IPS DF 4.7 (cell line): ENCODE measurements around the gene PTTG1IP.
"Not testable (repeated sequence)": the region's sequence is repeated elsewhere in the genome, so short reads cannot be mapped to it uniquely, and the experiment has no call there.

ENCODE experiments used
- DNase-seq: peaks from one replicate; pipeline ENCODE4 v3.0.0-alpha.2; 2013; ENCODE audit warnings: low spot score; ENCODE audit errors: extremely low read depth

PTTG1IP gene

DNA sequence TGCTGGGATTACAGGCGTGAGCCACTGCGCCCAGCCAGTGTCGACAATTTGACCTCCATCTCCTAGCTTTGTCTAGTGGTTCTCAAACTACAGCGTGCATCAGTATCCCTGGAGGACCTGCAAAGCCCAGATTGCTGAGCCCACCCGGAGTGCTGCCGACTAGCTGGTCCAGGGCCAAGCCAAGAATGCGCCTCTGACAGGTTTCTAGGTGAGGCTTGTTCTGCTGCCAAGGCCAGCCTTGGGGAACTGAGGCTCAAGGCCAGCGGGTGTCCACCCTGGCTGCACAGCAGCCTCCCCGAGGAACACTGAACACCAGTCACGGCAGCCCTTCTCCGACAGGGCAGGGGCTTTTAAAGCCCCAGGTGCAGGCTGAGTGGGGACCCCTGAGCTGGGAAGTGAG is 9.8 kb upstream of the PTTG1IP start:
- no peak for DNase-seq

DNA sequence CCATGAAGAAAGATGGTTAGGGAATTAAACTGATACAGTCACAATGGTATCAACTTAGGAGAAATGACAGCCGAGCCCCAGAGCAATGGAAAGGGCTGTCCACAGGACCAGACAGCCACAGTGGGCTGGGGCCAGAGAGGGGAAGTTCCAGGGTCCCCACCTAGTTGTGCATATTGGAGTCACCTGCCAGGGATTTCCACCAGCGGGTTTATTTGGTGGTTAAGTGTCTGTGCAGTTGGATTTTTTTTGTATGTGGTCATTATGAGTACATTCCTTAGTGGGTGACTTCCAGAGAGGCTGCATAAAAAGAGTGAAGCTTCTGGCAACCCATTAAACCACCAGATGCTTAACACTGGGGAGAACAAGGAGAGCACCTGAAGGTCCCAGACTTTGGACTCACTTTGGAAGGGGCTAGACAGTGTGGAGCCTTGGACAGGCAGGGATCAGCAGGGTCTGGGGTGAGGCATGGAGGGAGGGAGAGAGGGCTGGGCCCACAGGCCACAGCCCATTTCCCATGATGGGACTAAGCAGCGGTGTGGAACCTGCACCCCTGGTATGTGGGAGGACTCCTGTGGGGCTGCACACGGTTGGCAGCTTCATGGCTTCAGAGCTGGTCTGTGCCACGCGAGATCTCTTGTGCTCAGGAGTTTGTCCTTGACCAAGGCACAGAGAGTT is 7.8 kb upstream of the PTTG1IP start:
- no peak for DNase-seq

DNA sequence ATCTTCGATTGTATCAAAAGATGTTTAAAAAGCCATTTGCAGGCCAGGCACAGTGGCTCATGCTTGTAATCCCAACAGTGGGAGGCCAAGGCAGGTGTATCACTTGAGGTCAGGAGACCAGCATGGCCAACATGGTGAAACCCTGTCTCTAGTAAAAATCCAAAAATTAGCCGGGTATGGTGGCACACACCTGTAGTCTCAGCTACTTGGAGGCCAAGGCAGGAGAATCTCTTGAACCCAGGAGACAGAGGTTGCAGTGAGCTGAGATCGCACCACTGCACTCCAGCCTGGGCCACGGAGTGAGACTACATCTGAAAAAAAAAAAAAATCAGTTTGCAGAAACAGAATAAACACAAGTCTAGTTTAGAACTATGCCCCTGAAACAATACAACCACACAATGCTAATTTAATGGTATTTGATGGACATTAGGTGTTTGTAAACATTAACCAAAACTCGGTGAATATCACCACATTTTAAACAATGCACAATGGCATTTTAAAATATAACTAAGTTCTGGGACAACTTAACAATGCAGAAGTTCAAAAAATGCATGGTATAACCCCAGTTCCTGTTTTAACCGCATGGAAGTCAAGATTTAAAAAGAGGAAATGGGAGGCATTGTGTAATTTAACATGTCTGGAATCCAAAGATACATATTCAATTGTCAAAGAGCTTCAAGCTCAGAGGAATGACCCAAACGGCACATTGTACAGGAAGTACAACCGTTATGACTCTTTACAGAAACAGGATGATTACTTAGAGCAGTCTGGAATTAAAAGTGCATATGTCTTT is 7.1 kb upstream of the PTTG1IP start:
- no peak for DNase-seq

DNA sequence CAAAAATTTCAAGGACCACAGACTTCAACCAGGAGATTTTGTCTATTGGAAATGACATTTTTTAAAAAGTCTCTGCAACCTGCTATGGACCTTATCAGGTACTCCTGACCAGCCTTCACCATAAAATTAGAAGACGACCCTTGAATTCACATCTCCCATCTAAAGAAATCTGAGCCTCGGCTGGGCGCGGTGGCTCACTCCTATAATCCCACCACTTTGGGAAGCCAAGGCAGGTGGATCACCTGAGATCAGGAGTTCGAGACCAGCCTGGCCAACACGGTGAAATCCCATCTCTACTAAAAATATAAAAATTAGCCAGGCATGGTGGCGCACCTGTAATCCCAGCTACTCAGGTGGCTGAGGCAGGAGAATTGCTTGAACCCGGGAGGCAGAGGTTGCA is 5.7 kb upstream of the PTTG1IP start:
- not testable (repeated sequence) for DNase-seq

DNA sequence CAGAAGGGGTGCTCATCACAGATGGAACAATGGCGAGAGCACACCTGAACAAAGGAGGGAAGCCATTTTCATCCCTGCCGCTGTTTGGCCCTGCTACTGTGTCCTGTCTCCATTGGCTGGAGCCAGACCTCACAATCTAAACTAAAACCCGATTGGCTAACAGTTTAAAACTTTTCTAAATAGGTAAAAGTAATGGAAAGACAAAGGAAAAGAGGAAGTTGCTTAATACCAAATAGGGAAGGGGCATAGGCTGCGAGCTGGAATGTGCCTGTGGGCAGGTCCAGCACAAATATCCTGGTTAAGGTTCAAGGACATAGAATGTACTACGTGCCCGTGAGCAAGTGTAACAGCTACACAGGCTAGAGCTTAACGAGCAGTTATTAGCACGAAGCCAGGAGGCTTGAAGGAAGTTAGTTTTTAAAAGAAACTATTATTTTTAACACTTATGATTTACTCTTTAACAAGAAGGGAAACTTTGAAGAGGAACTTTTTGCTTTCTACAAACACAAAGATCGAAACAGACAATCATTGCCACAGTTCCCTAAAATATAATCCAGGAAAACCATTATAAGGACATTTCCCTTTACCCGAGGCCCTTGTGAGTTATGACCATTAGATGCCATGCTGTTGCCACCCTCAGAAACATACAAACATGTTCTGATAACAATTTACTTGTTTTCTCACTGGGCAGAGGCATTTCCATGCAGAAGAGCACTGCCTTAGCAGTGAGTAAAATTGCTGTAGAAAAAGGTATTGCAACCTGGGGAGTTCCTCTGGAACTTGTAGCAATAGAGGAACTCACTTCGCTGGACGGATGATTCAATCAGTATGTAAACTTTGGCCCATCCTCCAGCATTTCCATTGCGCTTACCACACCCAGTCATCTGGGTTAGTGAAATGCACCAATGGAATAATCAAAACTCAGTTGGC is 4.8 kb upstream of the PTTG1IP start:
- DNase-seq = no peak

DNA sequence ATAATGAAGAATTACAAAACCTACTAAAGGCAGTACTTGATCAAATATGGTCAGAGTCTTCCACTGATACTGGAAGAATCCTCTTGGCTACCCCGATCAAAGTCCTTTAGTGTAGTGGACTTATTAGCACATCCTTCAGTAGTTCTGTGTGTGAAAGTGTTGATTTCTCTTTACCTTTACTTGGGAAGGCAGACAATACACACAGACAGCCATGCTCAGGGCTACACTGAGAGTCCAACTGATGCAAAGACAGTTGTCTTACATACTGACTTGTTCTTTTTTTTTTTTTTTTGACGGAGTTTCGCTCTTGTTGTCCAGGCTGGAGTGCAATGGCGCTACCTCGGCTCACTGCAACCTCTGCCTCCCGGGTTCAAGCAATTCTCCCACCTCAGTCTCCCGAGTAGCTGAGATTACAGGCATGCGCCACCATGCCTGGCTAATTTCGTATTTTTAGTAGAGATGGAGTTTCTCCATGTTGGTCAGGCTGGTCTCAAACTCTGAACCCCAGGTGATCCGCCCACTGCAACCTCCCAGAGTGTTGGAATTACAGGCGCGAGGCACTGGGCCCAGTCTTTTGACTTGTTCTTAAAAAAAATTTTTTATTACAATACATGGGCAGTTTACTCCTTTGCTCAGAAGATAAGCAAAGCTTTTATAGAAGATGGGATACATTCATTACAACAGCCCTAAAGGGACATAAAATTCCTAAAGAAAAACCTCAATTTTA is 3.5 kb upstream of the PTTG1IP start:
- DNase-seq = no peak

DNA sequence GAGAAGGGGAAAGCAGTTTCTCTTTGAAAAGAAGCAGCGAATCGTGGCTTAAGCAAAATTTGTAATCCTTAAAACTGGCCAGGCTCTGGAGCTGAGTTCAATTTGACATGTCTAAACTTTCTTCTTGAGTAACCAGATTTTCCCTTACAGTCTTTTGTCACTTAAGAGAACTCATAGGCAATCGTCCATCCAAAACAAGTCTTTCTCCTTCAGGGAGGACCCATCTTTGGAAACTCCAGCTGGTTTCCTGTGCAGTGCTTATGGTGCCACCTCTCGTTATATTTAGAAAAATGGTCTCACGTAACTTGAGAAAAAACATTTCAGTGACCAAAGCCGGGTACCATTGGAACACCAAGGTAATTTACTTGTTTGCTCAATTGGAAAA is 1.8 kb upstream of the PTTG1IP start:
- no peak for DNase-seq

DNA sequence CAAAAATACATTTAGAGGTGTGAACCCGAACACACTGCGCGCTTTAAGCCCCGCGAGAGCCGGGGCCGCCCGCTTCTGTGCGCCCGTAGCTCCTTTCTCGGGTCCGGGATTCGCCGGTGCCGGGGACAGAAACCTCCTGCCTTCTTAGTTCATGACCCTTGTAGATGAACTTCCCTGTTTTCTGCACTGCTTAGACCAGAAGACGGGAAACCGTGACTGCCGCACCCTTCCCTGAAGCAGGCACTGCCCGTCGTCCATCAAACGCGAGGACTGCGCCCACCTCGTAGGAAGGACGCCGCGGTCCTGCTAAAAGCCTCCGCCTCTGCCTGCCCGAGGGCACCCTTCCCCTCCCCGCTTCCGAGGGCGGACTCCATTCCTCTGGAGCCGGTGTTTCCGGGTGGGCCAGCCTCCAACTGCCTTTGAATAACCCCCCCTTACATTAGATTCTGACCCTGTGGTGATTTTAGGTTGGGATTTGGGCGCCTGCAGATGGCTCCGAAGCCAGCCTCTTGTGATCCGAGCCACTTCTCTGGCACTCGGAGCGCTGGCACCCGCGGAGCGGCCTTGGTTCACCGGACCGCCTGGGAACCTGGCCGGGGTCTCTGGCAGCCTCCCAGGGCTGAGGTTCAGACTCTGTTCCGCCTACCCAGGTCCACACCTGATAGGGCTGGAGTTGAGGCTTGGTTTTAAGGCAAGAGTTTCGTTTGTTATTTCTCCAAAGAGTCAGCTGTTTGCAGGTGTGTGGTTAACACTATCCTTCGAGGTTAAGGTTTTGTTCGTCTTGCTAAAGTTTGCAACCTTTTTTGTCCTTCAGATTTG is 1.2 kb upstream of the PTTG1IP start:
- DNase-seq = no peak

DNA sequence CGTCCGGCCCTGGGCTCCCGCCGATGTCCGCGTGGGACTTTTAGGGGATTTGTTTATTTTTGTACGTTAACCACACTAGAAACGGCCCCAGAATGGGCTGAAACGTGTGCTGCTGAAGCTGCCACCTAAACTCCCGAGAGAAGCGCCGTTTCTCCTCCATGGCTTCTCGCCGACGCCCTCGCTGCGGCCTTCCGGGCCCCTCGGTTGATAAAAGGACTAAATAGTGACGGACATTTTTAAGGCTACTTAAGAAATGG is 678 bp upstream of the PTTG1IP start:
- DNase-seq = no peak

DNA sequence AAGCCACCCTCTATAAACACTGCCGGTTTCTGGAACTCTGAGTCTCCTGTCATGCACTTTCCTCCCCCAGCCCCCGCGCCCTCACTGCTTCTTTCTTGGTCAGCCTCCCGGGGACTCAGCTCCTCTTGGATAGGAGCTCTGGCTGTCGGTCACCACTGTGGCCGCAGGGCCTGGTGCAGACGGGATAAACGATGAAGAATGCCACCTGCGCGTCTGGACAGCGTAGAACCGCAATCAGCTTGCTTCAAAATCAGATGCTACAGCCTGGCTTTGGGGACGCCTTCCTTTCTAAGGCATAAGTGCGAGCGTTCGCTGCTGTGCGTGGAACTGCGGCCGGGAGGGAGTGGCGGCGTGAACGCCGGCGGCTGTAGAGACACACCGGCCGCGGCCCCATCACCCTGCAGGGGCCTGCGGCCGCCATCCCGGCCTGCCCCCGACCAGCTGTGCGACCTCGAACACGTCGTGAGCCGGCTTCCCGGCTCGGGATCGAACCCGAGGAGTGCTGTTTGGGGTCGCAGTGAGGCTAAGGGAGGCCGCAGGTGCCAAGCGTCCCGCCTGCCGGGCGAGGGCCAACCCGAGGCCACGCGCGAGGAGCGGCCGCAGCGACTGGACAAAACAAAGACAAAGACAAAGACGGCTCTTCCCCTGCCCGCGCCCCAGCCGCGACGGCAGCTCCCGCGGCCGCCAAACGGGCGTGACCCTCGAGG is 688 bp downstream of the PTTG1IP start:
- no peak for DNase-seq

DNA sequence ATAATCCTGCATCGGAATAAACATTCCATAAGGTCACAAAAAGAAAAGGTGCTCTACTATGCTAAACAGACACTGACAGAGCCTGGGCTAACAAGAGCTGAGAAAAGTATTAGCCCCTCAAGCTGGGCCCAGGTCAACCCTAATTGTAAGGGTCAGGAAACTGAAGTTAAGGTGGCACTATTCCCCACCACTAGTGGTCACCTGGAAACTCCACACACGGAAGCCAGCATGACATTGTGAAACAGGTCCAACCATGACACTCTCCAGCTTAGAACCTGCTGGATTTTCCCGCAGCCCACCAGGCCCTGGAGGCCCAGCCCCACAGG is 1.2 kb downstream of the PTTG1IP start:
- no peak for DNase-seq

DNA sequence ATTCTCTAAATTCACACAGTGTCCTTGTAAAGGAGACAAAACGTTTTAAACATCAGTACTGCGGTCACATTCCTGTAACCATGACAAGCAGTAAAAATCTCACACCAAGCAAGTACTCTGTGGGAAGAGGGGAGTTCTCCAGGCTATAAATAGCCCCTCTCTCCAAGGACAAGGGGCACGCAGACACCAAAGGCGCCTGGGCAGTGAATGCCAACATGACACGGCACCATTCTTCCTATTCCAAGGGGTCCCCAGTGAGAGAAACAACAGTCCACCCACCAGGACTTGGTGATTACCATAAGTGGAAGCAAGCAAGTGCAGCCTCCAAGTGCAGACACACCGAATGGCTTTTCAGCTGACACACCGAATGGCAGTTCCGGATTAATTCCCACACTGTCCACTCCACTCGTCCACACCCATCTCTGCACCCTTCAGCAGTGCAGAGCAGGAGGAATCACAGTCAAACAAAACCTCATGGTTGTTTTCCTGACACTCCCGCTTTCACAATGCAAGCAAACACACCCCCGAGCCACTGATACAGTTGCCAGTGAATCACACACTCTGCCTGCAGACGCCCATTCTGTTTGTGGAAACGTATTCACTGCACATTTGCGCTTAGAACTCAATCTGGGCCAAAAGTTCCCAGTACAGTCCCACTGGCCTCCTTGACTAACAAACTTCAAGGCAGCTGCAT is 1.8 kb downstream of the PTTG1IP start:
- DNase-seq = no peak

DNA sequence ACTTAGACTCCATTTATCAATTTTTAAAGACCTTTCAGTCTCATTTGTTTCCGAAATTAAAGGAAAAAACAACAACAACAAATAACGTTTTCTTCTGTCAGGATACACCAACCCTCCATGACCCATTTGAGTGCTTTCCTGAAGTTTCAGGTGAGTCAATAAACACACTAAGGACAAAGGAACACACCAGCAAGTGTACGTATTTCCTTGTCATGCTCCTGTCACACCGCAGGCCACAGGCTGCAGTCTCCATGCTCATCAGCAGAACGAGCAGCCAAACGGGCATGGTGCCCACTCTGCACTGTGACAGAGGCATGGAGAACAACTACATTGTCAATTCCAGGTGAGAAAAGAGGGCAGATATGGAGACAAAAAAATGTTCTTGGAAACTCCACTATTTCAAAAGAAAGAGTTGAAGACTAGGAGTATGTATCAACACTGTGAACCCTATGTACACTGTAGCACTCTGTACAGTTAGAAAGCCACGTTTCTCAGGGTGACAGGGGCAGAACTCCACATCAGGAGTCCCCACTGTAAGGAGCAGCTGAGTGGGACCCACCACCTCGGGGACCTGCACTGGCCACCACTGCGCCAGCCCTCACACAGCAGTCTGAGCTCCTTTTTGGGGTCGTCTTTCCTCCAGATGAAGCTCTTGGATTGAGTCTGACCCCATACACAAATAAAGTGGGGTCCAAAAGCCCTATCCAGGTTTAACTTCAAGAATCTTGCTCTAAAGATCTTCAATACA is 2.6 kb downstream of the PTTG1IP start:
- no peak for DNase-seq

DNA sequence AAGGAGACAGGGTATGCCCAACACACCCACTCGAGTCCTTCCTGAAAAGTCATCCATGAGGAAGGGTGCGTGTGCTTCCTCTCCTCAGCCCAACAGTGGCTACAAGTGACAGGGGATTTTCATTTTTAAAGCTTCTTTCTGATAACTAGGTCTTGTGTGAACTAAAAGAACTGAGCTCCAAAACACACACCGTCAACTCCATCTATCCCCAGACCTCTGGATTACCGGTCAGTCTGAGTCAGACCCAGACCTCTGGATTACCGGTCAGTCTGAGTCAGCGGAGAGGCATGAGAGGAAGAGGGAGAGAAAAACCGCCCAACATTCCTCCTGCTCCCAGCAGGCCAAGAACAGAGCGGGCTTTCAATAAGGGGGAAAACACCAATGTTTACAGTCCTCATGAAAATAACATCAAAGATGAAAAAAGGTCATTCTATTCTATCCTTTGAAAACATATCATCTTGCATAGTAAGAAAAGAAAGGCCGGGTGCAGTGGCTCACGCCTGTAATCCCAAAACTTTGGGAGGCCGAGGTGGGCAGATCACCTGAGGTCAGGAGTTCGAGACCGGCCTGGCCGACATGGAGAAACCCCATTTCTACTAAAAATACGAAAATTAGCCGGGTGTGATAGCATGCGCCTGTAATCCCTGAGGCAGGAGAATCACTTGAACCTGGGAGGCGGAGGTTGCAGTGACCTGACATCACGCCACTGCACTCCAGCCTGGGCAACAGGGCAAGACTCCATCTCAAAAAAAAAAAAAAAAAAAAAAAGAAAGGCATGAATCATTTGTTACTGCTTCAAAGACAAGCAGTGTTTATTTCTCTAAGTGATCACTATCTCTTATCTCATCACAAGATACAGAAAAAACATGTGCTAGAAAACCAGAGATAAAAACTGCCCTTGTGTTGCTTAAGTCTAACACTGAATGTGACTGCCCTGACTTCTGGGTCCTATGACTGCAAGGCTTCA is 3.4 kb downstream of the PTTG1IP start:
- no peak for DNase-seq

DNA sequence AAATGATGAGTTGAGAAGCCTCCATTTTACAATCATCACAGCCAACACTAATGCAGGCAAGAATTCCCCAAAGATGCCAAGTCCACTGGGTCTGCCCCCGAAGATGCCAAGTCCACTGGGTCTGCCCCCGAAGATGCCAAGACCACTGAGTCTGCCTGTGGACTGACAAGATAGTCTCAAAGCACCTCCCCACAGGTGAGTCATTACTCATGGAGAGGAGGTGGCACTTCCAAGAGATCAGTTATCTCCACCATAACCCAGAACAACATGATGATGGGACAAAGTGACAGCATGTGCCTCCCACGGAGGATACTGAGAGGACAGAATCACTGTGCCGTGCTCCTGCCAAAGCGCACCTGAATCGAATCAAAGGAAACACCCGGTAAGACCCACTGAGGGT is 4.8 kb downstream of the PTTG1IP start:
- no peak for DNase-seq

DNA sequence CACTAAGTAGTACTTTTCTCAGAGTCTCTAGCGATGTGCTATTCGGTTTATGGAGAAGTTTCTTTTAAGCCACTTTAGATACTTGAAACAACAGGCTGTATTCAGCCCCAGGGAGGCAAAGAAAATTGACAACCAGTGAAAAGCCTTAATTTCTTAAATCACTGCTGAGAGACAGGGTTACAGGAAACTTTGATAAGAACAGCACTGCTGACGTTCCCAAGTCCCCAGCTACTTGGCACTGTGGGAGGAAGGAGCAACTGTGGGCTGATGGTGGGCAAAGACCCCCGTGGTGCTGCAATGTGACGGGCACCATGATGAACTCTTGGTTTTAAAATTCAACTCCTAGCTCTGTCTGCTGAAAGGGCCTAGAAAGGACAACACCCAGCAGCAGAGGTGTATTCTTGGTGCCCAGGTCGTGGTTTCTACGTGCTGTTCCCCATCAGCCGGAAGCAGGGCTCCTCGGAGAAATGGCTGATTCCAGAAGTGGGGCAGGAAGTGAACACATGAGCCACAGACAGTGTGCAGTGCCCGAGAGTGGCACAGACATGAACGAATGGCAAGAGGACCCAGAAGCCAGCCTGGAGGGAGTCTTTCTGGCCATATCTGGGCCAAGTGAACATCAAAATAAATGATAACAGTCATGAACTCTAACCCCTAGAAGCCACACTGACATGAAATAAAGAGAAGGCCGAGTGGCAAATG is 5.3 kb downstream of the PTTG1IP start:
- DNase-seq = no peak

DNA sequence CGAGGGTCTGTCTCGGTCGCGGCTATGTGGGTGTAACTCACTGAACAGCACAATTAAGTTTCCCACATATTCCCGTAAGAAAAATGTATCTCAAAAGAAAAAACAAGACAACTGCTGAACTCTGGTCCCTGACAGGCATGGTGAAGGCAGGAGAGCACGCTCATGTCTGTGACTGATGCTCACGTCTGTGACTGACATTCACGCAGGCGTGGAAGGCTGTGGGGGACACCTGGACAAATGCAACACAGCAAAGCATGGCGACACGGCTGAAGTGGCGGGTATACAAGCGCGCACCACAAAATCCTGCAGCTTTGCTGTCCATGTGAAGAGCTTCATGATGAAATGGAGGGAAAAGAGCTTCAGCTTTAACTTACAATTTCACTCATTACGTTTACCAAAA is 6.0 kb downstream of the PTTG1IP start:
- DNase-seq = no peak
